Bronchial epithelial cell (primary cell): Measurements from ENCODE around the gene MAP4. TPM values are rescaled to one million over a fixed set of nuclear protein-coding genes. Genes with fewer than 3 reads are reported as not detected.

ENCODE experiments used
- DNase-seq: peaks from one replicate; pipeline ENCODE4 v3.0.0-alpha.2; 2010; ENCODE audit warnings: low read depth
- FAIRE-seq: peaks from 2 replicates; lab custom pipeline; 2011; peaks lifted over from hg19 to GRCh38; lab: Jason Lieb, UNC
- H3K27me3 ChIP-seq: 2 replicates; pipeline ENCODE4 v1.5.1; 2011; ENCODE audit warnings: low read length; ENCODE audit not compliant: control insufficient read depth, insufficient read depth
- H3K36me3 ChIP-seq: 2 replicates; pipeline ENCODE4 v1.5.1; 2011; ENCODE audit warnings: low read length; ENCODE audit not compliant: control insufficient read depth, insufficient read depth
- H3K4me3 ChIP-seq: 2 replicates; pipeline ENCODE4 v1.5.1; 2011; ENCODE audit warnings: mild to moderate bottlenecking, low read depth, low read length, control low read depth
- total RNA-seq: library from RNA; depleted of rRNA; stranded (reverse); fragments of >200 nt; gene quantifications from 2 replicates; pipeline ENCODE4 v1.2.1, GENCODE V29; 2014
- TF ChIP-seq, protein P1 (sequence below): IDR thresholded peaks from 2 replicates; pipeline ENCODE4 v1.5.1; 2011; ENCODE audit warnings: mild to moderate bottlenecking, moderate library complexity, low read length, control low read depth, inconsistent platforms; ENCODE audit not compliant: insufficient read depth, severe bottlenecking

The MAP4 gene
- total RNA-seq, 1 donor from 2014 or later: 44.8 TPM

DNA sequence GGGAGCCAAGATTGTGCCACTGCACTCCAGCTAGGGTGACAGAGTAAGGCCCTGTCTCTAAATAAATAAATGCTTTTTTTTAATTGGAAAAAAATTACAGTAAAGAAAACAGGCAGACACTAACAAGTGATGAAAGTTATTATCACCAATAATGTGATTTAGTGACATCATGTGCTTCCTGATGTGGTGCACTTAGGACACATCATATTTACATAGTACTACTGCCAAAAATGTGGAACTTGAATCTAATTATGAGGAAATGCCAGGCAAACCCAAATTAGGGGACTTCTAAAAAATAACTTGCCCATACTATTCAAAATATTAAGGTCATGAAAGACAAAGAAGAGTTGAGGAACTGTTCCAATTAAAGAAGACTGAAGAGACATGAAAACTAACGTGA, 30.8 kb downstream of the MAP4 start:
- Histone ChIP-seq H3K36me3 (peaks cover 3% of the 10 kb centered on the region), H3K27me3 (no peaks in the 10 kb centered on the region), H3K4me3 (no peak overlapping the region)
- DNase-seq (no peak), FAIRE-seq (no peak)
- TF ChIP-seq, protein P1, sequence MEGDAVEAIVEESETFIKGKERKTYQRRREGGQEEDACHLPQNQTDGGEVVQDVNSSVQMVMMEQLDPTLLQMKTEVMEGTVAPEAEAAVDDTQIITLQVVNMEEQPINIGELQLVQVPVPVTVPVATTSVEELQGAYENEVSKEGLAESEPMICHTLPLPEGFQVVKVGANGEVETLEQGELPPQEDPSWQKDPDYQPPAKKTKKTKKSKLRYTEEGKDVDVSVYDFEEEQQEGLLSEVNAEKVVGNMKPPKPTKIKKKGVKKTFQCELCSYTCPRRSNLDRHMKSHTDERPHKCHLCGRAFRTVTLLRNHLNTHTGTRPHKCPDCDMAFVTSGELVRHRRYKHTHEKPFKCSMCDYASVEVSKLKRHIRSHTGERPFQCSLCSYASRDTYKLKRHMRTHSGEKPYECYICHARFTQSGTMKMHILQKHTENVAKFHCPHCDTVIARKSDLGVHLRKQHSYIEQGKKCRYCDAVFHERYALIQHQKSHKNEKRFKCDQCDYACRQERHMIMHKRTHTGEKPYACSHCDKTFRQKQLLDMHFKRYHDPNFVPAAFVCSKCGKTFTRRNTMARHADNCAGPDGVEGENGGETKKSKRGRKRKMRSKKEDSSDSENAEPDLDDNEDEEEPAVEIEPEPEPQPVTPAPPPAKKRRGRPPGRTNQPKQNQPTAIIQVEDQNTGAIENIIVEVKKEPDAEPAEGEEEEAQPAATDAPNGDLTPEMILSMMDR: no peak

DNA sequence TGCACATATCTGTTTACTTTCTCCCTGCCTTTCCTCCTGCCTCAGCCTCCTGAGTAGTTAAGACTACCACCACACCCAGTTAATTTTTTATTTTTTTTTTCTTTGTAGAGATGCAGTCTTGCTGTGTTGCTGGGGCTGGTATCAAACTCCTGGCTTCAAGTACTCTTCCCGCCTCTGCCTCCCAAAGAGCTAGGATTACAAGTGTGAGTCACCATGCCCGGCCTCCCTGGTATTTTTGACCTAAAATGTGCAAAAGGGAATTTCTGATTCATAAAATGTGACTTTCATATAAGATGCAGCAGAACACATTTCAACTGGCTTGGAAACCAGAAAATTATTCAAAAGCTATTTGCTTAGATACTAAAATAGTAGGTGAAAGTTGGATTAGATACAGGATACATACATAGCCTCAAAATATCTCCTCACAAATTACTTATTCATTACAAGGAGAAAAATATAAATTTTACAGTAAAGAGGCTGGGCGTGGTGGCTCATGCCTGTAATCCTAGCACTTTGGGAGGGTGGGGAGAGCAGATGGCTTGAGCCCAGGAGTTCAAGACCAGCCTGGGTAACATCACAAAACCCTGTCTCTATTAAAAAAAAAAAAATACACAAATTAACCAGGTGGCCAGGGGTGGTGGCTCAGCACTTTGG, 32.0 kb downstream of the MAP4 start:
- TF ChIP-seq, protein P1: no peak
- H3K4me3 ChIP-seq: no peak overlapping the region
- DNase-seq (peak; percentile 40), FAIRE-seq (no peak)
- peaks cover 3% of the 10 kb centered on the region for H3K36me3 ChIP-seq
- no peaks in the 10 kb centered on the region for H3K27me3 ChIP-seq

DNA sequence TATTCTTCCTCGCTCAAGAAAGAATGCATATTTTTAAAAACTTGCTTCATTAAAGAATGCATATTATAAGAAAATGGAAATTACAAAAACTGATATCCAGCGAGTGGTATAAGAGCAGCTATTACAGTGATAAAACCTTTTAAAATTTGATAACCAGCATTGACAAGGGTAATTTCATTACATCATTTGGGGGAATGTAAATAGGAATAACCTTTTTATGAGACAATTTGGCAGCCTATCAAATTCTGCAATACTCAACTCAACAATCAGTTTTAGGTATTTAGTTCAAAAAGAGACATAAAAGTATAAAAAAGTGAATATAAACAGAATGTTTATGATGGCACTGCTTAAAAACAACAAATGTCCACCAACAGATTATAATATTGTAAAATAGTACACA, 35.4 kb downstream of the MAP4 start:
- DNase-seq (no peak), FAIRE-seq (no peak)
- Histone ChIP-seq H3K36me3 (peaks cover 2% of the 10 kb centered on the region), H3K4me3 (no peak overlapping the region), H3K27me3 (no peaks in the 10 kb centered on the region)
- TF ChIP-seq, protein P1: no peak

DNA sequence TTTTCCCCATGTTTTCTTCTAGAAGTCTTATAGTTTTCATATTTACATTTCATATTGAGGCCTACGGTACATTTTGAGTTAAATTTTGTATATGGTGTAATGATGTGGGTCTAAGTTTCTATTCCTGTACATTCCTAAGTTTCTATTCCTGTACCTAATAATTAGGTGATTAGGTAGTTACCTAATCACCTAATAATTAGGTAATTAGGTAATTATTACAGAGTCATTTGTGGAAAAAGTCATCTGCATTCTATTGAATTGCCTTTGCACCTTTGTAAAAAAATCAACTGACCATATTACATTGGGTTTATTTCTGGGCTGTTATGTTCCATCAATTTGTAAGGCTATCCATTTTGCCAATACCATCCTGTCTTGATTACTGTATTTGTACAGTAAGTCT, 37.1 kb downstream of the MAP4 start:
- Histone ChIP-seq H3K4me3 (no peak overlapping the region), H3K36me3 (peaks cover 5% of the 10 kb centered on the region), H3K27me3 (no peaks in the 10 kb centered on the region)
- DNase-seq: no peak
- TF ChIP-seq, protein P1: no peak
- no peak for FAIRE-seq

DNA sequence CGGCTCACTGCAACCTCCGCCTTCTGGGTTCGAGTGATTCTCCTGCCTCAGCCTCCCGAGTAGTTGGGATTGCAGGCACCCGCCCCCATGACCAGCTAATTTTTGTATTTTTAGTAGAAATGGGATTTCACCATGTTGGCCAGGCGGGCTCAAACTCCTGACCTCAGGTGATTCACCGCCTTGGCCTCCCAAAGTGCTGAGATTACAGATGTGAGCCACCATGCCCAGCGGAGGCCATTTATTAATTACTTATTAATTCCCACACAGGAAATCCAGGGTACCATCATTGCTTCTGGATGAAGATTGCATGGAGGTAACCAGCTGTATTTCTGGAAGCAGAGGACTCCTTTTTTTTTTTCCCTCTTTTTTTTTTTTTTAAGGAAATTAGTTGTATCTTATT, 37.8 kb downstream of the MAP4 start:
- TF ChIP-seq, protein P1: no peak
- peaks cover 5% of the 10 kb centered on the region for H3K36me3 ChIP-seq

DNA sequence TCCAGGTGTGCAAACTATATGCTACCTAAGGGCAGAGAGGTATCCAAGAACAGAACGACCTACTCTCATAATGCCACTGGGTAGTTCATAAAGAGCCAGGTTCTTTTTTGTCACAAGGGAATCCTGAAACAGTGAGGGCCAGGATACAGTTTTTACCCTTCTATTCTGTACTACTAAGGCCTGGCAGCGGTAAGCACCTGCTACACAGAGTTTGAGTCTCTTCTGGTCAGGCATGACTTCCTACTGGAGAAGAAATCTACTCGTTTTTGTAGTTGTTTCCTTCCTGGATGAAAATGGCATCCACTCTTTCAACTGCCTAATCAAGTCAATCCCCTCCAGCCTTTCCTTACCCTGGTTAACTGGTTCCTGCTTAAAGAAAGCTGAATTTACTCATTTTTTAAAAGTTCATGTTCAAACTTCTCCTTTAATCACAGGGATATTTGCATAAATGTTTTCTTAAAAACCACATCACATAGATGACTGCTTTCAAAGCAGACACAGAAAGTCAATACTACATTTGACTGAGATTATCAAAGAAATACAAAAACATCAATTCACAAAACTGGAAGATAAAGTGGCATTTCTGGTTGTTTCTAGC, 40.0 kb downstream of the MAP4 start:
- DNase-seq (no peak), FAIRE-seq (no peak)
- Histone ChIP-seq H3K27me3 (no peaks in the 10 kb centered on the region), H3K36me3 (peaks cover 5% of the 10 kb centered on the region), H3K4me3 (no peak overlapping the region)
- TF ChIP-seq, protein P1: no peak

More for the DNA sequence above, 37.8 kb downstream of the MAP4 start:
- DNase-seq (no peak), FAIRE-seq (no peak)
- no peak overlapping the region for H3K4me3 ChIP-seq
- H3K27me3 ChIP-seq: no peaks in the 10 kb centered on the region
